Peyer's patch (tissue), 4 donors: Measurements from ENCODE around the gene LAPTM5. TPM values are rescaled to one million over a fixed set of nuclear protein-coding genes. Genes with fewer than 3 reads are reported as not detected.
A peak's percentile ranks its signal among the peaks of the same experiment; 100 is the strongest.

Source experiments
- DNase-seq, 3 donors: peaks; one replicate each; pipeline ENCODE4 v3.0.0-alpha.2; 2017 to 2019
- H3K27ac ChIP-seq, 4 donors: fragments of 200-600 bp; sonication (generic); one replicate each; pipeline ENCODE4 v1.5.1; 2016 to 2019
- H3K27me3 ChIP-seq, 2 donors: fragments of 200-600 bp; sonication (generic); one replicate each; pipeline ENCODE4 v1.5.1; 2019
- H3K36me3 ChIP-seq, 3 donors: fragments of 200-600 bp; sonication (generic); one replicate each; pipeline ENCODE4 v1.5.1; 2016 to 2019
- H3K4me1 ChIP-seq, 4 donors: fragments of 200-600 bp; sonication (generic); one replicate each; pipeline ENCODE4 v1.5.1; 2016 to 2019
- H3K4me3 ChIP-seq, 4 donors: fragments of 200-600 bp; sonication (generic); 1 replicate in 3 of 4; 2 replicates in 1 of 4; pipeline ENCODE4 v1.5.1; 2016 to 2019; ENCODE audit warnings: mild to moderate bottlenecking in 1 of 4
- H3K9me3 ChIP-seq, 4 donors: fragments of 200-600 bp; sonication (generic); one replicate each; pipeline ENCODE4 v1.5.1; 2016 to 2019; ENCODE audit warnings: mild to moderate bottlenecking in 1 of 4
- POLR2A ChIP-seq, 2 donors: fragments of 450-650 bp; IDR thresholded peaks; one replicate each; pipeline ENCODE4 v1.5.1; 2017; ENCODE audit warnings: antibody characterized with exemption in 2 of 2, mild to moderate bottlenecking in 2 of 2, moderate library complexity in 2 of 2
- total RNA-seq, 4 donors: library from RNA; depleted of rRNA; stranded (reverse); fragments of >200 nt; gene quantifications; one replicate each; pipeline ENCODE4 v1.1.0, GENCODE V29; 2016
- TF ChIP-seq, protein P1 (sequence below), 6 experiments: fragments of 450-650 bp in 4 of 6; fragments of 200-600 bp in 2 of 6; sonication (generic) in 1 of 6; IDR thresholded peaks; one replicate each; pipeline ENCODE4 v1.5.1; 2017 to 2019; ENCODE audit warnings: antibody characterized with exemption in 6 of 6, mild to moderate bottlenecking in 3 of 6, moderate library complexity in 1 of 6

The LAPTM5 gene
- total RNA-seq, 4 donors from 2014 or later = 10.3 to 77.6 (median 18.3) TPM

DNA sequence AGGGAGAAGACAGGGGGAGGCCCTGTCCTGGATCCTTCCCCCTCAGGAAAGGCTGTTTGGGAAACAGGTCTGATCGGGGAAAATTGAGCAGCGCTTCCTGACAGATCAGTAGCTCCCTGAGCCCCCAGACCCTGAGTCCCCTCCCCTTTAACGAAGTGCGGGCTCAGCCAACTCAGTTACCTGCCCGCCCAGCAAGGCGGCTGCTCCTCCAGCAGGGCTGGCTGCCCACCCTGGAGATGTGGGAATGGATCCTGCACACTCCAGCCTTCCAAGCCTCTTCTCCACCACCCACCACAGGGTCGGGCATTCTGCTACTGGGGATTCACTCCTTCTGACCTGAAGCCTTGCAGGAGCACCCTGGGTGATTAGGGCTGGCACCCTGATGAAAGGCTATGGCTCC lies 27.6 kb upstream of the LAPTM5 start:
- H3K27me3 ChIP-seq = no peaks in the 10 kb centered on the region
- H3K4me1 ChIP-seq = peaks cover 0 to 7% (median 2%) of the 10 kb centered on the region in 4 donors
- H3K36me3 ChIP-seq = no peaks in the 10 kb centered on the region
- H3K4me3 ChIP-seq = no peak overlapping the region
- DNase-seq = no peak
- H3K9me3 ChIP-seq = no peaks in the 10 kb centered on the region
- TF ChIP-seq POLR2A (IDR thresholded peaks at IDR 0.05) = no peak
- TF ChIP-seq, protein P1, sequence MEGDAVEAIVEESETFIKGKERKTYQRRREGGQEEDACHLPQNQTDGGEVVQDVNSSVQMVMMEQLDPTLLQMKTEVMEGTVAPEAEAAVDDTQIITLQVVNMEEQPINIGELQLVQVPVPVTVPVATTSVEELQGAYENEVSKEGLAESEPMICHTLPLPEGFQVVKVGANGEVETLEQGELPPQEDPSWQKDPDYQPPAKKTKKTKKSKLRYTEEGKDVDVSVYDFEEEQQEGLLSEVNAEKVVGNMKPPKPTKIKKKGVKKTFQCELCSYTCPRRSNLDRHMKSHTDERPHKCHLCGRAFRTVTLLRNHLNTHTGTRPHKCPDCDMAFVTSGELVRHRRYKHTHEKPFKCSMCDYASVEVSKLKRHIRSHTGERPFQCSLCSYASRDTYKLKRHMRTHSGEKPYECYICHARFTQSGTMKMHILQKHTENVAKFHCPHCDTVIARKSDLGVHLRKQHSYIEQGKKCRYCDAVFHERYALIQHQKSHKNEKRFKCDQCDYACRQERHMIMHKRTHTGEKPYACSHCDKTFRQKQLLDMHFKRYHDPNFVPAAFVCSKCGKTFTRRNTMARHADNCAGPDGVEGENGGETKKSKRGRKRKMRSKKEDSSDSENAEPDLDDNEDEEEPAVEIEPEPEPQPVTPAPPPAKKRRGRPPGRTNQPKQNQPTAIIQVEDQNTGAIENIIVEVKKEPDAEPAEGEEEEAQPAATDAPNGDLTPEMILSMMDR (IDR thresholded peaks at IDR 0.05) = no peak
- no peak overlapping the region for H3K27ac ChIP-seq

DNA sequence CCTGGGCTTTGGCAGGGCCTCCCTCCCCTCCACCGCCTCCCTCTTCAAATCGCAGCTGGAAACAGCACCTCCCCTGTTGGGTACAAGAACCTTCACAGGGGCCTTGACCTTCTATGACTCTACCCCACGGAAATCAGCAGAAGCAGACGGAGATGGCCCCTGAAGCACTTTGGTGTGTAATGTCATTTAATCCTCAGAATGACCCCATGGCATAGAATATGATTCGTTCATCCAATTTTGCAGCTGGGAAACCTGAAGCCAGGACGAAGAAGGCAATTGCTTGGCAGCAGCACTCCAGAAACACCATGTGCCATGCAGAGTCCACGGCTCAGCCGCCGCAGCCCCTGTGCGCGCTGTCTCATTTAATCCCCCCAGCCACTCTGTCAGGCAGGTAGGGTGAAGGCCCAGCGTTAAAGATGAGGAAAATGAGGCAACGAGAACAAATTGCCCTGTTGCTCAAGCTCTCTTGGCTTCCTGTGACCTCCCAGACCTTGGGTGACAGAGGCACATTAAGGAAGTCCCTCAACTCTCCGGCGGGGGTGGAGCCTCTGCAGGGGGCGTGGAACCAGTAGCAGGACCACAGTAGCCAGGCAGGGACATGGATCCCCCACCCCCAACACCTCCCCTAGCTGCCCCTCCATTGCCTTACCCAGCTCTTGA lies 25.8 kb upstream of the LAPTM5 start:
- TF ChIP-seq, protein P1 (IDR thresholded peaks at IDR 0.05) = no peak
- no peak for TF ChIP-seq POLR2A (IDR thresholded peaks at IDR 0.05)

DNA sequence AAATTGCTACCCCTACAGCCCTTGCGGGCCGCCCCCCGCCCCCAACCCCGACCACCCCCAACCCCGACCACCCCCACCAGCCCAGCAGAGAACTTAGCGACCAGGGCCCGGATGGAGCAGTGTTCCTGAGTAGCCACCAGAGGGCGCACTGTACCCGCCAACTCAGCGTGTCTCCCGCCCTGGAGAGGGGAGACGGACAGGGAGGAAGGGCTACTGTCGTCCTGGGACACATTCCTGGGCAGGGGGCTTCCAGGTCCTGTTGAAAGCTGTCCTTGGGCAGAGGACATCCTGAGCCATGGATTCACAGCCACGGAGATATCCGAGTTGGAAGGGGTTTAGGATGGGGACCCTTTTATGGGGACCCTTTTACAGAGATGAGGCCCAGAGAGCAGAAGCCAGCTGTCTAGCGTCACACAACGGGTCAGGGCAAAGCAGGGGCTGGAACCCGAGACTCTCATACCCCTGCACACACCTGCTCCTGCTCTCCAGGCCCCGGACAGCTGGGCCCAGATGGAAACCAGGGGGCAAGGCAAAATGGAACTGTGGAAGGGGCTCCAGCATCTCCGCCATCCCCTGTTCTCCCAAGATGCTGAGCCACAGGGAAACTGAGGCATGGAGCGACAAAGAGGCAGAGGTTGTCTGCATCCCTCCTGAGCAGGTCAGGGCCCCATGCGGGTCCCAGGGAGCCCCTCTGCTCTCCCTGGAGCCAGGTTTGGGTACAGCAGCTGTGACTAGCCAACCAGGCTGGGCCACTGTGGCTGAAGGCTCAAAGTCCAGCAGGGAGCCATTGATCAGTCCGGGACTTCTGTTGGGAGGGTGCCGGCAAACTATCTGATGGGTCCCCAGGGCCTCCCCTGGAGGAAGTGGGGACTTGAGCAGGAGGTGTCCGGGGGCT lies 25.0 kb upstream of the LAPTM5 start:
- DNase-seq = peak; percentile 57 to 81 (median 73)
- Histone ChIP-seq H3K36me3 (no peaks in the 10 kb centered on the region), H3K27ac (peak overlapping the region in 1 of 4 donors; percentile 31), H3K27me3 (no peaks in the 10 kb centered on the region), H3K9me3 (no peaks in the 10 kb centered on the region), H3K4me1 (peaks cover 0 to 7% (median 2%) of the 10 kb centered on the region in 4 donors), H3K4me3 (no peak overlapping the region)
- TF ChIP-seq POLR2A (IDR thresholded peaks at IDR 0.05) = no peak
- TF ChIP-seq, protein P1 (IDR thresholded peaks at IDR 0.05) = peak; percentile 49 to 87 (median 68)

More for the DNA sequence above, 25.8 kb upstream of the LAPTM5 start:
- Histone ChIP-seq H3K27me3 (no peaks in the 10 kb centered on the region), H3K27ac (peak overlapping the region in 2 of 4 donors; percentile 14 to 31), H3K4me3 (no peak overlapping the region), H3K36me3 (no peaks in the 10 kb centered on the region), H3K9me3 (no peaks in the 10 kb centered on the region), H3K4me1 (peaks cover 0 to 7% (median 2%) of the 10 kb centered on the region in 4 donors)
- peak in 1 of 3 donors; percentile 64 for DNase-seq

DNA sequence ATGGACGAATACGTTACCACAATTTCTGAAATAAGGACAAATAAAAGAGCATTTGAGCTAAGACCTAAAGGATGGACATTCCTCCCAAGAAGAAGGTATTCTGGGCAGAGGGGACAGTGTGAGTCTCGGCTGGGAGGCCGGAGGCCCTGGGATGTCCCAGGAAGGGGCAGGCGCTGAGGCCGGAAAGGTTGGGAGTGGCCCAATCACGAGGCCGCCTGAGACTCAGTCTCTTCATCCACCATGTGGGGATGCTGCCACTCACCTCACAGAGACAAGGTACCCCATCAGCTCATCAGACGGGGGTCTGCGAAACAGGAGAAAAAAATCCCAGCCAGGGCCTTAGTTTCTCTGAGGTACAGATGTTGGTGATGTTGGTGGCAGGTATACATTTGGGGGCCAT lies 24.3 kb upstream of the LAPTM5 start:
- DNase-seq = no peak
- Histone ChIP-seq H3K9me3 (no peaks in the 10 kb centered on the region), H3K36me3 (no peaks in the 10 kb centered on the region), H3K4me1 (peaks cover 0 to 7% (median 2%) of the 10 kb centered on the region in 4 donors), H3K27ac (no peak overlapping the region), H3K27me3 (no peaks in the 10 kb centered on the region), H3K4me3 (no peak overlapping the region)
- TF ChIP-seq, protein P1 (IDR thresholded peaks at IDR 0.05) = no peak
- TF ChIP-seq POLR2A (IDR thresholded peaks at IDR 0.05) = no peak

DNA sequence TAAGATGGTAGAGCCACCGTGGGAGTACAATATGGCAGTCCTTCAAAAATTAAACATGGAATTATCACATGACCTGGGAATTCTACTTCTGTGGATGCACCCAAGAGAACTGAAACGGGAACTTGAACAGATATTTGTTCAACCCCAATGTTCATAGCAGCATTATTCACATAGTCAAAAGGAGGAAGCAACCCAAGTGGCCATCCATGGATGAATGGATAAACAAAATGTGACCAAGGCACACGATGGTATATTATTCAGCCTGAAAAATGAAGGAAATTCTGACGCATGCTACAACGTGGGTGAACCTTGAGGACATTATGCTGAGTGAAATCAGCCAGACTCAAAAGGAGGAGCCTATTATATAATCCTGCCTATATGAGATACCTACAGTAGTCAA lies 22.8 kb upstream of the LAPTM5 start:
- no peaks in the 10 kb centered on the region for H3K27me3 ChIP-seq
- TF ChIP-seq, protein P1 (IDR thresholded peaks at IDR 0.05) = no peak
- TF ChIP-seq POLR2A (IDR thresholded peaks at IDR 0.05) = no peak
- no peaks in the 10 kb centered on the region for H3K9me3 ChIP-seq
- peaks cover 0 to 7% (median 2%) of the 10 kb centered on the region in 4 donors for H3K4me1 ChIP-seq
- H3K4me3 ChIP-seq = no peak overlapping the region
- no peaks in the 10 kb centered on the region for H3K36me3 ChIP-seq
- no peak overlapping the region for H3K27ac ChIP-seq
- peak in 1 of 3 donors; percentile 48 for DNase-seq
